Subcutaneous adipose tissue (tissue), 4 donors: ENCODE results near the gene TPD52L1. TPM values are rescaled to one million over a fixed set of nuclear protein-coding genes. Genes with fewer than 3 reads are reported as not detected.

Experiments
- total RNA-seq, 4 donors: library from RNA; depleted of rRNA; stranded (reverse); fragments of >200 nt; gene quantifications; one replicate each; pipeline ENCODE4 v1.1.0, GENCODE V29; 2016
- TF ChIP-seq, protein P1 (sequence below): fragments of 450-650 bp; IDR thresholded peaks from one replicate; pipeline ENCODE4 v1.5.1; 2016; ENCODE audit warnings: low read depth, mild to moderate bottlenecking, control low read depth, antibody characterized with exemption, moderate library complexity

The TPD52L1 gene
- total RNA-seq, 4 donors from 2014 or later, result 18.7 to 70.6 (median 33.4) TPM

GRCh38 chr6:125191916-125192609 lies 38.5 kb downstream of the TPD52L1 start:
- TF ChIP-seq, protein P1, sequence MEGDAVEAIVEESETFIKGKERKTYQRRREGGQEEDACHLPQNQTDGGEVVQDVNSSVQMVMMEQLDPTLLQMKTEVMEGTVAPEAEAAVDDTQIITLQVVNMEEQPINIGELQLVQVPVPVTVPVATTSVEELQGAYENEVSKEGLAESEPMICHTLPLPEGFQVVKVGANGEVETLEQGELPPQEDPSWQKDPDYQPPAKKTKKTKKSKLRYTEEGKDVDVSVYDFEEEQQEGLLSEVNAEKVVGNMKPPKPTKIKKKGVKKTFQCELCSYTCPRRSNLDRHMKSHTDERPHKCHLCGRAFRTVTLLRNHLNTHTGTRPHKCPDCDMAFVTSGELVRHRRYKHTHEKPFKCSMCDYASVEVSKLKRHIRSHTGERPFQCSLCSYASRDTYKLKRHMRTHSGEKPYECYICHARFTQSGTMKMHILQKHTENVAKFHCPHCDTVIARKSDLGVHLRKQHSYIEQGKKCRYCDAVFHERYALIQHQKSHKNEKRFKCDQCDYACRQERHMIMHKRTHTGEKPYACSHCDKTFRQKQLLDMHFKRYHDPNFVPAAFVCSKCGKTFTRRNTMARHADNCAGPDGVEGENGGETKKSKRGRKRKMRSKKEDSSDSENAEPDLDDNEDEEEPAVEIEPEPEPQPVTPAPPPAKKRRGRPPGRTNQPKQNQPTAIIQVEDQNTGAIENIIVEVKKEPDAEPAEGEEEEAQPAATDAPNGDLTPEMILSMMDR, result no peak

DNA sequence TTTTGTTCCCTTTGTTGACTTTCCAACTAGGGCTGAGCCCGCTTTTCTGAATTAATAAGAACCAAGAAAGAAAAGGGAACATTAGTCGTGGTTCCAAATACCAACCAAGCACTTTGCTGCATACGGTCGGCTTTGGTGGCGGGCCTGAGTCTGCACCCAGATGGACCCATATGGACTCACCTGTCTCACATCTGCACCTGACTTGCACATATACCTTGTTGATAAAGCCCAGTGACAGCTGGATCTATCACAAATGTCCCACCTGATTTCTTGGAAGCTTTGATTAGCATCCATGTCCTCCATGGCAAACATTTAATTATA lies 39.0 kb downstream of the TPD52L1 start:
- TF ChIP-seq, protein P1, result no peak

GRCh38 chr6:125193208-125193607 lies 39.6 kb downstream of the TPD52L1 start:
- TF ChIP-seq, protein P1, result no peak

DNA sequence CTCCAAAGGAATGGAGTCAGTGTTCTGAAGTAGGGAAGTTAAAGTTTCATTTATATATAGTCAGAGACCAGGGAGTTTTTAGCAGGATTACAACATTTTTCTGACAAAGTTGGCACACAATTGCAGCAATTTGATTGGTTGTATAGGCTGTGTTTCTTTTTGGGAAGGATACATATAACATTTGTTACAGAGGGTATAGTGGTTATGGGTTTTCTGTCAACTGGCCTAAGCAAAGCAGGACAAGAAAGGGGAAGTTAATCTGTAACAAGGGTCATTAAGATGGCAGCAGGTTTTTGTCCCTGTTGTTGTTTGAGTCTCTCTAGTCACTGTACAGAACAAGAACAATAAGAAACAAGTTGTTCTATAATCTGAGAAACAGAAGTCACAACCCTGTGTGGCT lies 41.4 kb downstream of the TPD52L1 start:
- TF ChIP-seq, protein P1, result no peak

GRCh38 chr6:125195526-125195925 lies 42.0 kb downstream of the TPD52L1 start:
- TF ChIP-seq, protein P1, result no peak

- TF ChIP-seq, protein P1, result no peak
These were observed 43.0 kb downstream of the TPD52L1 start for GRCh38 chr6:125196613-125197012.

- TF ChIP-seq, protein P1, result no peak
These were observed 44.3 kb downstream of the TPD52L1 start for GRCh38 chr6:125197795-125198269.
